ENCODE results near the gene NAA35.
"Not testable (repeated sequence)": the region's sequence is repeated elsewhere in the genome, so short reads cannot be mapped to it uniquely, and the experiment has no call there.

The NAA35 gene

GRCh38 chr9:85940832-85941621, at the start of gene NAA35:
NAA35 (plus strand) TSS chr9:85941146; CDS start chr9:85942160, 1,014 bp downstream.
- DNase-seq = peak; percentile 78 to 99 (median 97)

GRCh38 chr9:85892401-85892800, 48.5 kb upstream of the NAA35 start:
- DNase-seq = no peak

DNA sequence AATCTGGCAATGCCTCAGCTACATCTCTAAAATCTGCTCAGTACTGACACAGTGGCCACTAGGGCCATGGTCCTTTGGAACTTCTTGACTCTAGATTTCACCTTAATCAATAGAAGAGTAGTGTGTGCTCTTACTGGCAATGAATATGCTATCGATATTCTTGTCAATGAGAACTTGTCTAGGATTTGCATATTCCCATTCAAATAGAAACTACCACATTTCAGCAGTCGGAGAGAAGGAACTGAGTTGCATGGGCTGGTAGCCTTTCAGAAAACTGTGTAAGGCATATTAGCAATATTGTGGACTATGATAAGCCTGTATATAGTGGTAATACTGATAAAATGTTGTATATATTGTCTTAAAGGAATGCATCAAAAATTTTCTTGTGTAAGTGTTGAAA, 45.3 kb upstream of the NAA35 start:
- DNase-seq = no peak

- DNase-seq = no peak
These were observed 43.1 kb upstream of the NAA35 start for GRCh38 chr9:85897848-85898247.

DNA sequence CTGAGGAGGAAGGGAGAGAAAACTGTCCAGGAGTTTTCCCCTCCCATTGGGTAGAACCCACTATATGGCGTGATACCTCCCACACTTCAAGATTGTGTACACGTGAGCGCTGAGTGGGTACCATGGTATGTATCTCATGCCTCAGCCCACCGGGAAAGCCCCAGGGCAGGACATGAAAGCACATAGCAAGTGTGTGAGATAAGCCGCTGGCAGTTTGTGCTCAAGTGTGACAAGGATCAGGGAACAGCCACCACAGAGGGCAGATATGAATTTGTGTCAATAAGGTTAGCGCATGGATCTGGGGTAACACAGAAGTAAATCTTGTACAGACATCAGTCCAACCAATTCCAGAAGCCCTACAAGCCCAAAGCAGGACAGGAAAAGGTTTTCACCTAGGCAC, 42.6 kb upstream of the NAA35 start:
- no peak for DNase-seq

GRCh38 chr9:85899388-85899787, 41.6 kb upstream of the NAA35 start:
- no peak for DNase-seq

- DNase-seq = peak in 13 of 51 donors; percentile 0 to 37 (median 3)
These were observed 40.3 kb upstream of the NAA35 start for GRCh38 chr9:85900504-85901201.

GRCh38 chr9:85904975-85905374, 36.0 kb upstream of the NAA35 start:
- no peak for DNase-seq

DNA sequence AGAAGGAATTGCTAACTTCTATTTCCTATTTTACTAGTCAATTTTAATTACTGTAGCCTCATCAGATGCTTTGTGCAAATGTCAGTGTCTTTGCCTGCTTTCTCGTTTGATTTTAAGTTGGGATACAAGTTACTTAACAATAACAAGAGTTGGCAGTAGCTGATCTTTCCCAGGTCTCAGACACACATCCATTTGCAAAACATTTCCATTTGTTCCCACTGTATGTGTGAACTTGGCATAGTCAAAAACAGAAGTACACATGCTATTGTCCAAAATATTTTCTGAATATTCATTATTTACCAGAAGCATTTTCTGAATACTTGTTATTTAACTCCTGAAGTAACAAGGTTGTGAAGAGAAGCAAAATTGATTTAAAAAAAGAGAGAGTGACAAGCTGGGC, 35.0 kb upstream of the NAA35 start:
- no peak for DNase-seq

- DNase-seq = no peak
These were observed 31.6 kb upstream of the NAA35 start for GRCh38 chr9:85909390-85909789.

- DNase-seq = no peak
These were observed 26.8 kb upstream of the NAA35 start for GRCh38 chr9:85914108-85914507.

DNA sequence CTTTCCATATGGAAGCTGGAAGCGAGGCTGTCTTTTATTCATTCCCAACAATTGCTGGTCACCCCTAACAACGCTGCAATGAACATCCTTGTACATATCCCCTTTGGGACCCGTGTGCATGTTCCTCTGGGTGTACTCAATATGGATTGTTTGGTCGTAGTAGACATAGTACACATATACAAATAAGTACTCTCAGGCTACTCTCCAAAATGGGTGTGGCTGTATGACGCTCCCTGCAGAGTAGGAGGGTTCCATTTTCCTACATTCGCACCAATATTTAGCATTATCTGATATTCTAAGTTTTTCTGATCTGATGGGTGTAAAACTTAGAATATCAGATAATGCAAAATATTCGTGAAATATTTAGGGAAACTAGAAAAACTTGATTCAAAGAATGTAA, 23.2 kb upstream of the NAA35 start:
- DNase-seq = no peak

GRCh38 chr9:85925493-85925892, 15.5 kb upstream of the NAA35 start:
- DNase-seq = no peak

DNA sequence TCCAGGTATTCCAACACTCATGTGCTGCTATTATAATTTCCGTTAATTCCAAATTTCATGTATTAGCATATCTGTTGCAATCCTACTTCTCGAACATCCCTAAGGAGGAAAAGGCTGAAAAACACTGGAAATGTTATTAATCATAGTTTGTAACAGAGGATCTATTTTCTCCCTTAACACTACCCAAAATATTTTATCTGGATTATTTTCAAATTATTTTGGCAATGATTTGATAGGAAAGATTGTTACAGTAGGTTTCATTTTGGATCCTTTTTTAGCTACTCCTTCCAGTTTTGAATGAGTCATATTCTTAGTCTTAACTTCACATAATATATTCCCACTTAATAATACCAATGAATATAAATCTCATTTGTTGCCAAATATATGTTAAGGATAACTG, 13.9 kb upstream of the NAA35 start:
- DNase-seq = no peak

DNA sequence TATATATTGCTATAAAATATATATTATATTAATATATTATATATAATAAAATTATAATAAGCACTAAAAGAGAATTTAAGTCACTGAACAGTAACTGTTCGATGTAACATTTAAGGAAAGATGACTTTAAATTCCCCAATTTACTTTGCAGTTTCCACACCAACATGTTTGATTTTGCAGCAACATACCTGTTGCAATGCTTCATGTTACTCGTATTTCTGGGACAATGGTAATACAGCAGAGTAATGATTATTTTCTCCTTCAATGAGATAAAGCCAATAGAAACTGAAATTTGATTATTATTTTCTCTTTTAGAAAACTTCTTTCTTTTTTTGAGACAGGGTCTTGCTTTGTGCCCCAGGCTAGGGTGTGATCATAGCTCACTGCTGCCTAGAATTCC, 9.5 kb upstream of the NAA35 start:
- no peak for DNase-seq

GRCh38 chr9:85935950-85936349, 5.0 kb upstream of the NAA35 start:
- not testable (repeated sequence) for DNase-seq

DNA sequence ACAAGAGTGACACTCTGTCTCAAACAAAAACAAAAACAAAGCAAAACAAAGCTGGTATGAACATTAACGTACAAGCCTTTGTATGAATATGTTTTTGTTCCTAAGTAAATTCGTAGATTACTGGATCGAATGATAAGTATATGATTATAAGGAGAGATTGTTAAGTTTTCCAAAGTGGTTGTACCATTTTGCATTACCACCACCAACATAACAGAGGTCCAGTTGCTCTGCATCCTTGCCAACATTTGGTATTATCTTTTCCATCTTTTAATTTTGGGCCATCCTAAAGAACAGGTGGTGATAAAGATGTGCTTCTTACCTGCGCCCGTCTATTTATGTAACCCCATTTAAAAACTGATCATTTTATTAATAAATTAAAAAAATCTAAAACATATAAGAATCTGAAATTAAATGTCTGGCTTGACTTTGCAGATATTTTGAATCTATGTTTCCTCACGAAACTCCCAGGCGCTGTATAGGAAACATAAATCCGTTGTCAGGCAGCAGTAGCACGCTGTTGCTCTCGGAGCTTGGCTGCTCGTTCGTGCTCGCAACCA, 593 bp upstream of the NAA35 start:
- no peak for DNase-seq

GRCh38 chr9:85941622-85941940, 635 bp downstream of the NAA35 start:
- DNase-seq = peak in 6 of 51 donors; percentile 26 to 45 (median 40)

DNA sequence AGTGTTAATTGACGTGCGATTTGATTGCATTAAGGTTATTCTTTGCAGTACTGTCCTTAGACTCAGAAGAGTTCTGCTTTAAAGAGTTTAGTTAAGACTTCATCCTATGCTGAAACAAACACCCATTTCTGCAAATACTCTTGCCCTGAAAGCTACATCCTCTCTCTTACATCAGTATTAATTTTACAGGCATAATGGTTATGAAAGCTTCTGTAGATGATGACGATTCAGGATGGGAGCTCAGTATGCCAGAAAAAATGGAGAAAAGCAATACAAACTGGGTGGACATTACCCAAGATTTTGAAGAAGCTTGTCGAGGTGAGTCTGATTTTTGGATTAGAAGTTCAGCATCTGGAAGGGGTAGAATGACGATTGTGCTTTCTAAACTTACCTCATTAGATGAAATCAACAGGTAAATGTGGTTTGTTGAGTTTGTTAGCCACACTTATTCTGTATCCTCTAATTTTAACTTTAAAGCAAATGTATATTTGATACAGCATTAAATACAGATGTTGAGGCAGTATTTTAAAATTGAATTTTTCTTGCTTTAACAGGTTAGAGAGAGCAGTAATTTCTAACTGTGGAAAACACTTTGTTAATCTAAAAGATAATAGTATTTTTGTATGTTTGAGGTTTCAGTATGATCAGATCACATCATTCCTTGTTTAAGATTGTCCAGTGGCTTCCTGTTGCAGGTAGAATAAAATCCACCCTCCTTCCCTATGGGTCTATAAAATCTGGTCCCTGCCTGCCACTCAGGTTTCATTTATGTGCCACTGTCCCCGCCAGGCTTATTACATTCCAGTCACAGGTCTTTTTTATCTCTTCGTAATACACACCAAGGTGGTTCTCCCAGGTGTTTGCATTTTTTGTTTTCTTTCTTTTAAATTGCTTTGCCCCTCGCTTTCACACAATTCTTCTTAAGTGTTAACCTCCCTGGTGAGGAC, 1.3 kb downstream of the NAA35 start:
- DNase-seq = no peak

DNA sequence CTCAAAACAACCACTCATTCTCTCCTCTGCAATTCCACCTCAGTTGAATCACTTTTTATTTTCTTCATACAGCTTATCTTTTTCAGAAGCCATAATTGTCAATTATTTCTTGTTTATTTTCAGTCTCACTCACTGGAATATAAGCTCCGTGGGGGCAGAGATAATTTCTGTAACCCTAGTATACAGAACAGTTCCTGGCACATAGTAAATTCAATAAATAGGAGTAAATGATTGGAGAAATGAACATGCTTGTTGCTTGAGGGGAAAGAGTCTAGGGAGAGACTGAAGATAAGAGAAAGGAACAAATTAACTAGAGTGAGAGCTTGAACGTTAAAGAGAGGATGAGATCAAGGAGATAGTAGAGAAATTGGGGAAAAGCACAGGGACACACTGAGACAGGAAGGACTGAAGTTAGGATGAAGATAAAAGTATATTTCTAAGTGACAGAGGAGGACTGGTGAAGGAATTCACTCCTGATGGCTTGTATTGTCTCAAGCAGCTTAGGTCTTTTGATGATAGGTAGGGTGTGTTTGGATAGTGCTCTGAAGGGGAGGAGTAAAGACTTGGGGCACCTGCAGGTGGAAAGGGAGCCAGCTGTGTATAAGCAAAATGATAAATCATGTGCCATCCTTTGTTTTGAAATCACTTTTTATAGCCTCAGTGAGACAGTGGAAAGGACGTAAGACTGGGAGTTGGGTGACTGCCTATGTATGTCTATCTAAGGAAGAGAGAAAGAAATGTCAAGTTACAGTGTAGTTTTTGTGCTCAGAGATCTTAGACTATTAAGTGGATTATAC, 2.2 kb downstream of the NAA35 start:
- DNase-seq = no peak
